A549 (cell line): ENCODE results near the gene VSIR. TPM values are rescaled to one million over a fixed set of nuclear protein-coding genes. Genes with fewer than 3 reads are reported as not detected.

Experiments
- ATAC-seq, 2 experiments: fragments of 200-7000 bp in 1 of 2; fragments of >200 bp in 1 of 2; cut with Nextera tagmentation in 1 of 2; cut with Tn5 transposase in 1 of 2; 3 replicates each; pipeline versions ENCODE4 v1.8.0 to v1.9.1; 2018 to 2020; ENCODE audit warnings: mild to moderate bottlenecking in 1 of 2, moderate library complexity in 1 of 2
- CTCF ChIA-PET: fragments of 300-600 bp; sonication (Branson Sonifier 250); formaldehyde crosslinking; extraction: SDS; loops from one replicate; lab custom pipeline; 2021; ENCODE audit warnings: antibody characterized with exemption, inconsistent platforms; lab: Yijun Ruan, JAX
- POLR2A ChIA-PET: fragments of 350-600 bp; formaldehyde crosslinking; extraction: SDS; loops from one replicate; lab custom pipeline; 2021; ENCODE audit warnings: antibody characterized with exemption, inconsistent platforms; lab: Yijun Ruan, JAX
- DNase-seq, 2 experiments: peaks; one replicate each; pipeline versions ENCODE4 v3.0.0 to v3.0.0-alpha.2; 2011 to 2016; ENCODE audit warnings: low read depth in 1 of 2, low spot score in 1 of 2
- FAIRE-seq: peaks from 2 replicates; lab custom pipeline; 2011; peaks lifted over from hg19 to GRCh38; lab: Jason Lieb, UNC
- H3K27ac ChIP-seq, 2 experiments: fragments of >200 bp; sonication (Bioruptor Twin); formaldehyde crosslinking; 3 replicates each; pipeline ENCODE4 v1.5.1; 2016 to 2017
- H3K4me1 ChIP-seq: fragments of >200 bp; sonication (Bioruptor Twin); formaldehyde crosslinking; 3 replicates; pipeline ENCODE4 v1.6.1; 2016
- H3K4me2 ChIP-seq: fragments of >200 bp; sonication (Bioruptor Twin); formaldehyde crosslinking; 3 replicates; pipeline ENCODE4 v1.6.1; 2016
- H3K4me3 ChIP-seq: fragments of >200 bp; sonication (Bioruptor Twin); formaldehyde crosslinking; 3 replicates; pipeline ENCODE4 v1.5.1; 2016
- H3K9me3 ChIP-seq: fragments of >200 bp; sonication (Bioruptor Twin); formaldehyde crosslinking; 3 replicates; pipeline ENCODE4 v1.6.1; 2016
- BHLHE40 ChIP-seq: IDR thresholded peaks from 2 replicates; pipeline ENCODE4 v1.6.1; 2012; ENCODE audit warnings: low read depth, low read length, inconsistent platforms
- CEBPB ChIP-seq, 2 experiments: fragments of >200 bp in 1 of 2; sonication (Bioruptor Twin) in 1 of 2; formaldehyde crosslinking in 1 of 2; IDR thresholded peaks; 2 replicates each; pipeline ENCODE4 v1.6.1; 2012 to 2016
- CHD2 ChIP-seq: fragments of 150-350 bp; IDR thresholded peaks from 2 replicates; pipeline ENCODE4 v1.6.1; 2014; ENCODE audit warnings: low read length; ENCODE audit not compliant: partially characterized antibody
- EHF ChIP-seq: fragments of 250-450 bp; sonication (Bioruptor Pico); IDR thresholded peaks from 2 replicates; pipeline ENCODE4 v1.5.0; 2020; ENCODE audit warnings: mild to moderate bottlenecking
- HEYL ChIP-seq: fragments of 250-450 bp; sonication (Bioruptor Pico); IDR thresholded peaks from 2 replicates; pipeline ENCODE4 v1.8.0; 2021; ENCODE audit warnings: mild to moderate bottlenecking, moderate library complexity
- HOXA7 ChIP-seq: fragments of 250-450 bp; sonication (Bioruptor Pico); IDR thresholded peaks from 2 replicates; pipeline ENCODE4 v1.5.0; 2020; ENCODE audit warnings: mild to moderate bottlenecking, moderate library complexity
- JUN ChIP-seq, 2 experiments: fragments of >200 bp; sonication (Bioruptor Twin); formaldehyde crosslinking; IDR thresholded peaks; 2 replicates in 1 of 2; 3 replicates in 1 of 2; pipeline ENCODE4 v1.6.1; 2016 to 2017
- KDM5A ChIP-seq: fragments of 200-600 bp; sonication (generic); IDR thresholded peaks from 2 replicates; pipeline ENCODE4 v1.6.1; 2016; ENCODE audit warnings: antibody characterized with exemption, mild to moderate bottlenecking
- MAZ ChIP-seq: fragments of 150-350 bp; IDR thresholded peaks from 2 replicates; pipeline ENCODE4 v1.6.1; 2014; ENCODE audit warnings: antibody characterized with exemption, low read depth, low read length, borderline replicate concordance
- NFE2L2 ChIP-seq: fragments of 150-350 bp; conservative IDR thresholded peaks from 2 replicates; pipeline ENCODE4 v1.6.1; 2014; ENCODE audit warnings: low read length
- NR3C1 ChIP-seq: fragments of >200 bp; sonication (Bioruptor Twin); formaldehyde crosslinking; IDR thresholded peaks from 3 replicates; pipeline ENCODE4 v1.6.1; 2017
- POLR2A ChIP-seq: IDR thresholded peaks from 2 replicates; pipeline ENCODE4 v1.6.1; 2012; ENCODE audit warnings: mild to moderate bottlenecking, low read length
- RAD21 ChIP-seq, 2 experiments: fragments of >200 bp in 1 of 2; sonication (Bioruptor Twin) in 1 of 2; formaldehyde crosslinking in 1 of 2; IDR thresholded peaks in 1 of 2; conservative IDR thresholded peaks in 1 of 2; 2 replicates in 1 of 2; 3 replicates in 1 of 2; pipeline ENCODE4 v1.6.1; 2012 to 2018; ENCODE audit warnings: inconsistent platforms in 1 of 2
- RNF2 ChIP-seq: fragments of 200-600 bp; sonication (generic); IDR thresholded peaks from 2 replicates; pipeline ENCODE4 v1.6.1; 2016; ENCODE audit warnings: low read depth, mild to moderate bottlenecking, antibody characterized with exemption, moderate library complexity, borderline replicate concordance
- SMC3 ChIP-seq: fragments of >200 bp; sonication (Bioruptor Twin); formaldehyde crosslinking; IDR thresholded peaks from 3 replicates; pipeline ENCODE4 v1.6.1; 2018; ENCODE audit warnings: inconsistent platforms
- SREBF2 ChIP-seq: fragments of 450-650 bp; IDR thresholded peaks from 2 replicates; pipeline ENCODE4 v1.6.1; 2014; ENCODE audit warnings: mild to moderate bottlenecking, moderate library complexity
- TFCP2L1 ChIP-seq: fragments of 250-450 bp; sonication (Bioruptor Pico); IDR thresholded peaks from 2 replicates; pipeline ENCODE4 v1.5.0; 2021; ENCODE audit warnings: mild to moderate bottlenecking
- TP53 ChIP-seq: fragments of 250-450 bp; sonication (Bioruptor Pico); IDR thresholded peaks from 2 replicates; pipeline ENCODE4 v1.5.0; 2021; ENCODE audit warnings: mild to moderate bottlenecking, moderate library complexity
- ZNF302 ChIP-seq: fragments of 250-450 bp; sonication (Bioruptor Pico); IDR thresholded peaks from 2 replicates; pipeline ENCODE4 v1.9.0; 2021; ENCODE audit warnings: inconsistent platforms, mild to moderate bottlenecking, moderate library complexity
- ZSCAN20 ChIP-seq: fragments of 250-450 bp; sonication (Bioruptor Pico); IDR thresholded peaks from 2 replicates; pipeline ENCODE4 v1.8.0; 2022; ENCODE audit warnings: mild to moderate bottlenecking, moderate library complexity
- WGBS: methylation state at CpG from one replicate; pipeline ENCODE4 v1.1.6; 2017; ENCODE audit errors: missing lambda C conversion rate; 5-methylcytosine and 5-hydroxymethylcytosine counted together
- polyA plus RNA-seq, 4 experiments: library from polyadenylated mRNA; depleted of rRNA in 3 of 4; stranded (reverse); fragments of >200 nt; fragmentation: RNase III in 1 of 4; extraction: RNeasy Plus Mini Kit Qiagen cat#74134 plus additional on column Dnase treatment in 1 of 4; gene quantifications; 2 replicates in 3 of 4; 3 replicates in 1 of 4; pipeline ENCODE4 v1.2.3, GENCODE V29; 2011 to 2017
- TF ChIP-seq, protein P1 (sequence below): IDR thresholded peaks from 2 replicates; pipeline ENCODE4 v1.6.1; 2012; ENCODE audit warnings: low read depth, borderline replicate concordance
- TF ChIP-seq, protein P2 (sequence below): fragments of 250-450 bp; sonication (Bioruptor Pico); IDR thresholded peaks from 2 replicates; pipeline ENCODE4 v1.5.0; 2021; ENCODE audit warnings: mild to moderate bottlenecking, moderate library complexity, borderline replicate concordance
- TF ChIP-seq, protein P3 (sequence below): fragments of >200 bp; sonication (Bioruptor Twin); formaldehyde crosslinking; IDR thresholded peaks from 3 replicates; pipeline ENCODE4 v1.5.1; 2016
- TF ChIP-seq, protein P4 (sequence below): fragments of >200 bp; sonication (Bioruptor Twin); formaldehyde crosslinking; IDR thresholded peaks from 2 replicates; pipeline ENCODE4 v1.6.1; 2016
- TF ChIP-seq, protein P5 (sequence below): fragments of 250-450 bp; sonication (Bioruptor Pico); IDR thresholded peaks from 2 replicates; pipeline ENCODE4 v1.5.0; 2020; ENCODE audit warnings: low read depth, mild to moderate bottlenecking, moderate library complexity

The VSIR gene
- polyA plus RNA-seq, 2 of the 4 experiments (the other 2 are of a cell fraction) = 15.5 to 18.5 TPM

DNA sequence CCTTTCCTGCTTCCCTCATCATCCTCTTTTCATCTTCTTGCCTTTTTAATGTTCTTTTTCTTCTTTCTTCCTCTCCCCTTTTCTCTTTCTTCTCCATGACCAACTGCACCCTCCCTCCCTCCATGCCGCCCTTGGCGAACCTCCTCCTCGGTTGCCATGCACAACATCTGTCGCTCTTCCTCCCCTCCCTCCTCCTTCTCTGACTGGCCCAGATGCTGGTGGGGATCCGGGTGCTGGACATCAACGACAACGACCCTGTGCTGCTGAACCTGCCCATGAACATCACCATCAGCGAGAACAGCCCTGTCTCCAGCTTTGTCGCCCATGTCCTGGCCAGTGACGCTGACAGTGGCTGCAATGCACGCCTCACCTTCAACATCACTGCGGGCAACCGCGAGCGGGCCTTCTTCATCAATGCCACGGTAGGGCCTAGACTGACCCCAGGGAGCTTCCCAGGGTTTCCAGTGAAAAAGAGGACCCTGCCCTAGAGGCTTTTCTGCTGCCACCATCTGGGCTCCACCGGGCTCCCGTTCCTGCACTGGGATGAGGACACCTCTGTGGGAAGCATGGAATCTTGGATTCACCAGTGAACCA, 11.5 kb upstream of the VSIR start:
- ATAC-seq = no peak
- CTCF ChIA-PET = interaction anchor here (1.0 to 5.5 kb wide), 7 partner anchors 11 to 219 kb away, joined by 3 to 42 read pairs (median 4); partner anchors contain the start of gene VSIR
- no peak for DNase-seq

DNA sequence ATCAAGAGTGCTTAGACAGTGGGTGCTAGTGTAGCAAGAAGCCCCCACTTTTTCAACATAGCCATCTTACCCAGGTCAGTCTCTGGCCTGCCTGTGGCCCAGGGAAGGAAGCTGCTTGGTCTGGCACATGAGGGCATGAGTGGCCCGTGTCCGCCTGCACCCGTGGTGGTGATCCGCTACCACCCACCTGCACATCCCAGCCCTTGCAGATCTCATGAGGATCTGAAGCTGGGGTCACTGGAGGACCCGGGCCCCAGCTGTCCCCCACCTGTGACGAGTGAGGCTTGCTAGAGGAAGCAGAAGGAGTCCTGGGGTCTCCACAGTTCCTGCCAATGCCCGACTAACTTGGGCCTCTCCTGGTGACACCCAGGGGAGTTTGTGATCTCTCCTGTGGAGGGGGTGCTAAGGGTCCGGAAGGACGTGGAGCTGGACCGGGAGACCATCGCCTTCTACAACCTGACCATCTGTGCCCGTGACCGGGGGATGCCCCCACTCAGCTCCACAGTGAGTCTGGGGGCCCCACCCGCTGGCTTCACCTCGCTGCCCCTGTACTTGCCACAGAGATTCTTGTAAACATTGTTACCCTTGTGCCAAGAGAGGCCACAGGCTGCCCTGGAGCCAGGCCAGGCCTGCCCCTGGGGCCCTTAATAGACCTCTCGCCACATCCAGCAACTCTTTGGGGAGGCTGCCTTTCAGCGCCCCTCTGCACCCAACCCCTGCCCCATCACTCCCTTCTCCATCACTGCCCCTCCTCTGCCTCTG, 10.8 kb upstream of the VSIR start:
- Histone ChIP-seq H3K4me1 (0 out of 3 replicates have a peak, but pooled peaks cover 2% of the 10 kb centered on the region), H3K27ac (no peak overlapping the region), H3K4me2 (no peak overlapping the region), H3K9me3 (no peaks in the 10 kb centered on the region), H3K4me3 (no peak overlapping the region)
- 62% methylated on average over 16 of the region's 17 CpGs for WGBS
- no peak for ATAC-seq
- ChIA-PET CTCF (interaction anchor here (0.8 to 5.5 kb wide), 5 partner anchors 11 to 265 kb away, joined by 3 to 42 read pairs (median 4); partner anchors contain the start of gene VSIR), POLR2A (no interaction called here)
- TF ChIP-seq CHD2 = no peak
- no peak for TF ChIP-seq TP53
- TF ChIP-seq ZSCAN20 (CRISPR knock-in tag) = no peak
- TF ChIP-seq CEBPB (IDR thresholded peaks at IDR 0.05) = no peak
- no peak for TF ChIP-seq ZNF302
- TF ChIP-seq, protein P1, sequence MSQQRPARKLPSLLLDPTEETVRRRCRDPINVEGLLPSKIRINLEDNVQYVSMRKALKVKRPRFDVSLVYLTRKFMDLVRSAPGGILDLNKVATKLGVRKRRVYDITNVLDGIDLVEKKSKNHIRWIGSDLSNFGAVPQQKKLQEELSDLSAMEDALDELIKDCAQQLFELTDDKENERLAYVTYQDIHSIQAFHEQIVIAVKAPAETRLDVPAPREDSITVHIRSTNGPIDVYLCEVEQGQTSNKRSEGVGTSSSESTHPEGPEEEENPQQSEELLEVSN = no peak
- TF ChIP-seq, protein P2, sequence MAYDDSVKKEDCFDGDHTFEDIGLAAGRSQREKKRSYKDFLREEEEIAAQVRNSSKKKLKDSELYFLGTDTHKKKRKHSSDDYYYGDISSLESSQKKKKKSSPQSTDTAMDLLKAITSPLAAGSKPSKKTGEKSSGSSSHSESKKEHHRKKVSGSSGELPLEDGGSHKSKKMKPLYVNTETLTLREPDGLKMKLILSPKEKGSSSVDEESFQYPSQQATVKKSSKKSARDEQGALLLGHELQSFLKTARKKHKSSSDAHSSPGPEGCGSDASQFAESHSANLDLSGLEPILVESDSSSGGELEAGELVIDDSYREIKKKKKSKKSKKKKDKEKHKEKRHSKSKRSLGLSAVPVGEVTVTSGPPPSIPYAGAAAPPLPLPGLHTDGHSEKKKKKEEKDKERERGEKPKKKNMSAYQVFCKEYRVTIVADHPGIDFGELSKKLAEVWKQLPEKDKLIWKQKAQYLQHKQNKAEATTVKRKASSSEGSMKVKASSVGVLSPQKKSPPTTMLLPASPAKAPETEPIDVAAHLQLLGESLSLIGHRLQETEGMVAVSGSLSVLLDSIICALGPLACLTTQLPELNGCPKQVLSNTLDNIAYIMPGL (CRISPR knock-in tag) = no peak
- TF ChIP-seq KDM5A = no peak
- TF ChIP-seq, protein P3, sequence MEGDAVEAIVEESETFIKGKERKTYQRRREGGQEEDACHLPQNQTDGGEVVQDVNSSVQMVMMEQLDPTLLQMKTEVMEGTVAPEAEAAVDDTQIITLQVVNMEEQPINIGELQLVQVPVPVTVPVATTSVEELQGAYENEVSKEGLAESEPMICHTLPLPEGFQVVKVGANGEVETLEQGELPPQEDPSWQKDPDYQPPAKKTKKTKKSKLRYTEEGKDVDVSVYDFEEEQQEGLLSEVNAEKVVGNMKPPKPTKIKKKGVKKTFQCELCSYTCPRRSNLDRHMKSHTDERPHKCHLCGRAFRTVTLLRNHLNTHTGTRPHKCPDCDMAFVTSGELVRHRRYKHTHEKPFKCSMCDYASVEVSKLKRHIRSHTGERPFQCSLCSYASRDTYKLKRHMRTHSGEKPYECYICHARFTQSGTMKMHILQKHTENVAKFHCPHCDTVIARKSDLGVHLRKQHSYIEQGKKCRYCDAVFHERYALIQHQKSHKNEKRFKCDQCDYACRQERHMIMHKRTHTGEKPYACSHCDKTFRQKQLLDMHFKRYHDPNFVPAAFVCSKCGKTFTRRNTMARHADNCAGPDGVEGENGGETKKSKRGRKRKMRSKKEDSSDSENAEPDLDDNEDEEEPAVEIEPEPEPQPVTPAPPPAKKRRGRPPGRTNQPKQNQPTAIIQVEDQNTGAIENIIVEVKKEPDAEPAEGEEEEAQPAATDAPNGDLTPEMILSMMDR = no peak
- no peak for TF ChIP-seq EHF (CRISPR knock-in tag)
- no peak for TF ChIP-seq NR3C1
- FAIRE-seq = no peak
- DNase-seq = no peak

More for the DNA sequence above, 11.5 kb upstream of the VSIR start:
- FAIRE-seq = no peak
- Histone ChIP-seq H3K4me3 (no peak overlapping the region), H3K9me3 (no peaks in the 10 kb centered on the region), H3K4me2 (no peak overlapping the region), H3K27ac (no peak overlapping the region), H3K4me1 (0 out of 3 replicates have a peak, but pooled peaks cover 2% of the 10 kb centered on the region)
- TF ChIP-seq POLR2A = no peak
- no peak for TF ChIP-seq RAD21 (conservative IDR thresholded peaks at IDR 0.05 in 1 of 2, IDR thresholded peaks at IDR 0.05 in 1 of 2)
- TF ChIP-seq ZNF302 = no peak
- no peak for TF ChIP-seq BHLHE40
- TF ChIP-seq SREBF2 = no peak
- TF ChIP-seq NFE2L2 = no peak
- no peak for TF ChIP-seq JUN (IDR thresholded peaks at IDR 0.05)
- TF ChIP-seq SMC3 = no peak
- TF ChIP-seq, protein P4, sequence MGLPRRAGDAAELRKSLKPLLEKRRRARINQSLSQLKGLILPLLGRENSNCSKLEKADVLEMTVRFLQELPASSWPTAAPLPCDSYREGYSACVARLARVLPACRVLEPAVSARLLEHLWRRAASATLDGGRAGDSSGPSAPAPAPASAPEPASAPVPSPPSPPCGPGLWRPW = no peak
- no peak for TF ChIP-seq RNF2
- no peak for TF ChIP-seq TFCP2L1 (CRISPR knock-in tag)
- TF ChIP-seq HOXA7 = no peak
- TF ChIP-seq, protein P5, sequence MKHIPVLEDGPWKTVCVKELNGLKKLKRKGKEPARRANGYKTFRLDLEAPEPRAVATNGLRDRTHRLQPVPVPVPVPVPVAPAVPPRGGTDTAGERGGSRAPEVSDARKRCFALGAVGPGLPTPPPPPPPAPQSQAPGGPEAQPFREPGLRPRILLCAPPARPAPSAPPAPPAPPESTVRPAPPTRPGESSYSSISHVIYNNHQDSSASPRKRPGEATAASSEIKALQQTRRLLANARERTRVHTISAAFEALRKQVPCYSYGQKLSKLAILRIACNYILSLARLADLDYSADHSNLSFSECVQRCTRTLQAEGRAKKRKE (CRISPR knock-in tag) = no peak
- no peak for TF ChIP-seq MAZ
- no peak for TF ChIP-seq HEYL (CRISPR knock-in tag)
- TF ChIP-seq CEBPB (IDR thresholded peaks at IDR 0.05) = no peak
- no peak for TF ChIP-seq CHD2
- WGBS = 70% methylated on average over 17 of the region's 18 CpGs
- POLR2A ChIA-PET = no interaction called here
